VCaP (cell line): ENCODE results near the gene OR5M11.
A peak's percentile ranks its signal among the peaks of the same experiment; 100 is the strongest.
"Not testable (repeated sequence)": the region's sequence is repeated elsewhere in the genome, so short reads cannot be mapped to it uniquely, and the experiment has no call there.

Experiments used
- H3K27ac ChIP-seq: fragments of 450-650 bp; 2 replicates; pipeline ENCODE4 v1.5.1; 2017
- CTCF ChIP-seq: fragments of 450-650 bp; conservative IDR thresholded peaks from 2 replicates; pipeline ENCODE4 v1.5.1; 2017; ENCODE audit warnings: mild to moderate bottlenecking, moderate library complexity

OR5M11 gene

GRCh38 chr11:56543157-56543556 is at the start of gene OR5M11:
Gene OR5M11, minus strand, starts transcription at chr11:56543257. Its CDS starts 0 bp downstream, at chr11:56543257.
- no peak within 1 kb of the TSS for H3K27ac ChIP-seq
- no peak for TF ChIP-seq CTCF

- not testable (repeated sequence) for H3K27ac ChIP-seq
Observed at GRCh38 chr11:56592088-56592717, 49.1 kb upstream of the OR5M11 start.

- no peak for TF ChIP-seq CTCF
- H3K27ac ChIP-seq, result no peak within 1 kb of the TSS
Observed at GRCh38 chr11:56577621-56578020, 34.6 kb upstream of the OR5M11 start, which contains the start of gene OR5M10. Gene OR5M10, minus strand, starts transcription at chr11:56577721. Its CDS starts 0 bp downstream, at chr11:56577721.

GRCh38 chr11:56558574-56558973 is 15.5 kb upstream of the OR5M11 start:
- no peak overlapping the region for H3K27ac ChIP-seq
- no peak for TF ChIP-seq CTCF

DNA sequence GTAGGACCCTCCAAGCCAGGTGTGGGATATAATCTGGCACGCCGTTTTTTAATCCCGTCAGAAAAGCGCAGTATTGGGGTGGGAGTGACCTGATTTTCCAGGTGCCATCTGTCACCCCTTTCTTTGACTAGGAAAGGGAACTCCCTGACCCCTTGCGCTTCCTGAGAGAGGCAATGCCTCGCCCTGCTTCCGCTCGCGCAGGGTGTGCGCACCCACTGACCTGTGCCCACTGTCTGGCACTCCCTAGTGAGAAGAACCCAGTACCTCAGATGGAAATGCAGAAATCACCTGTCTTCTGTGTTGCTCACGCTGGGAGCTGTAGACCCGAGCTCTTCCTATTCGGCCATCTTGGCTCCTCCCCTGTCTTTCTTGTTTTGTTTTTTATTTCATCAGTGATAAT is 11.6 kb upstream of the OR5M11 start:
- H3K27ac ChIP-seq, result not testable (repeated sequence)

DNA sequence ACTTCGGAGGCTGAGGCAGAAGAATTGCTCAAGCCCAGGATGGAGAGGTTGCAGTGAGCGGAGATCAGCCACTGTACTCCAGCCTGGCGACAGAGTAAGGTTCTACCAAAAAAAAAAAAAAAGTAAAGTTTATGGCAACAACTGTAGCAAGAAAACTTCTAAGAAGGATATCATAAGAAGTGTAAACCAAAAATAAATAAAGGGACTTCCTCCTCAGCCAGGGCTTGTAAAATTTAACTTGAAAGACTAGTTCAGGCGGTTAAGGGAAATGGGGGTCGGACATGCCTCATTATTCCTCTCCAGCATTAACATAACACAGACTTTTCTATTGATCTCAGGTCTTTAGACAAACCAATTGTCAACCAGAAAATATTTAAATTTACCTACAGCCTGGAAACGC is 2.5 kb upstream of the OR5M11 start:
- peak overlapping the region; percentile 80 for H3K27ac ChIP-seq
- no peak for TF ChIP-seq CTCF

DNA sequence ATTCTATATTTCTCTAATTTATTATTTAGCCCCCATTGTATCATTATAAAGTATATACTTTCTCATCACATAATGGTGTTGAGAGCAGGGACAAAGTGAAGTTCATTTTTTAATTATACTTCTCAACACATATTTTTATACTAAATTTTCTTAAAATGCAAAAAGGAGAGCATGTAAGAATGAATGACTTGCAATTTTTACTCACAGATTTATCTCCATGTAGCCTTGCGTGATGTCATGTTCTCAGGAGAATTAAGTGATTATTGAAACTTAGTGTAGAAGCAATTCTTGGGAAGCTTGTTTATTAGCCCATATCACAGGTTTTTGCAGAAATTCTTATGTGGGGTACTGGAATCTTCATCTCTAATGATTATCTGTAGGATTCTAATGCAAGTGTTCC is 682 bp upstream of the OR5M11 start:
- TF ChIP-seq CTCF, result no peak
- H3K27ac ChIP-seq, result no peak overlapping the region

DNA sequence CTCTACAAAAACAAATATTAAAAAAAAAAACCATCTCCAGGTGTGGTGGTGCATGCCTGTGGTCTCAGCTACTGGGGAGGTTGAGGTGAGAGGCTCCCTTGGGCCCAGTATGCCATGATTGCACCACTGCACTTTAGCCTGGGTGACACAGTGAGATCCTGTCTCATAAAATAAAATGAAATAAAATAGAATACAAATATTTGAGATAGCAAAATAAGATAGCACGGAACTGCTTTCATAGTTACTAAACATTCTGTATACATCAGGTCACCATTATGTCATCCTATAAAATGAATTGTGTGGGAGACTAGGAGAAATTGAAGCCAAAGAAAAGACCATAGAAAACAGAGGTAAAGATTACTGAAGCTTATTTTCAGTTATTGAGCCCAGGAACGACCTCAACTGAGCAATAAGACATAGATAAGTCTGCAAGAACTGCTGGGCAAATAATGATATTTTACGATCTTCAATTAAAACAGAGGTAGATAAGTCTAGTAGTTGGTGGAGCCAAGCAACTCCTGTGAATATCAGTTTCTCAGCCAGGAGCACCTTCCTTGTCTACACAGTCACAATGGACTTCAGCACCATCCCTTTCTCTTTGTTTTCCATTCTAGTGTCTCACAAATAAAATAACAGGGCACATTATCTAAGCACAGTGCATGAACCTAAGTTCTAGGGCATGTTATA is 9.9 kb downstream of the OR5M11 start:
- H3K27ac ChIP-seq, result peak overlapping the region; percentile 70
- no peak for TF ChIP-seq CTCF
